Fibroblast of upper back skin (primary cell): Measurements from ENCODE around the gene SMIM34.
"Not testable (repeated sequence)": the region's sequence is repeated elsewhere in the genome, so short reads cannot be mapped to it uniquely, and the experiment has no call there.

Experiments
- DNase-seq: peaks from one replicate; pipeline ENCODE4 v3.0.0-alpha.2; 2013

Gene SMIM34

GRCh38 chr21:34423805-34424204, at the start of gene SMIM34:
TSS of gene SMIM34 (minus strand) at chr21:34423951. CDS start at chr21:34423839, 112 bp downstream.
- not testable (repeated sequence) for DNase-seq

GRCh38 chr21:34467333-34467732, 43.6 kb upstream of the SMIM34 start:
- DNase-seq, result not testable (repeated sequence)

- not testable (repeated sequence) for DNase-seq
Measured at GRCh38 chr21:34459426-34459825, 35.7 kb upstream of the SMIM34 start.

GRCh38 chr21:34458266-34458665, 34.5 kb upstream of the SMIM34 start:
- DNase-seq, result not testable (repeated sequence)

GRCh38 chr21:34456180-34456579, 32.4 kb upstream of the SMIM34 start:
- DNase-seq, result not testable (repeated sequence)

GRCh38 chr21:34455628-34456027, 31.9 kb upstream of the SMIM34 start:
- not testable (repeated sequence) for DNase-seq

GRCh38 chr21:34447018-34447417, 23.3 kb upstream of the SMIM34 start:
- not testable (repeated sequence) for DNase-seq

GRCh38 chr21:34443486-34443885, 19.7 kb upstream of the SMIM34 start:
- not testable (repeated sequence) for DNase-seq

- DNase-seq, result not testable (repeated sequence)
Measured at GRCh38 chr21:34429710-34430109, 6.0 kb upstream of the SMIM34 start.

GRCh38 chr21:34428441-34428840, 4.7 kb upstream of the SMIM34 start:
- DNase-seq, result not testable (repeated sequence)

GRCh38 chr21:34427339-34427738, 3.6 kb upstream of the SMIM34 start:
- not testable (repeated sequence) for DNase-seq

- DNase-seq, result not testable (repeated sequence)
Measured at GRCh38 chr21:34417448-34418077, 6.2 kb downstream of the SMIM34 start.

- DNase-seq, result not testable (repeated sequence)
Measured at GRCh38 chr21:34407294-34407693, 16.5 kb downstream of the SMIM34 start.

- not testable (repeated sequence) for DNase-seq
Measured at GRCh38 chr21:34406676-34407075, 17.1 kb downstream of the SMIM34 start.

GRCh38 chr21:34406102-34406501, 17.6 kb downstream of the SMIM34 start:
- not testable (repeated sequence) for DNase-seq

- not testable (repeated sequence) for DNase-seq
Measured at GRCh38 chr21:34405686-34406085, 18.1 kb downstream of the SMIM34 start.

- DNase-seq, result not testable (repeated sequence)
Measured at GRCh38 chr21:34404742-34405141, 19.0 kb downstream of the SMIM34 start.

GRCh38 chr21:34400522-34400921, 23.2 kb downstream of the SMIM34 start:
- DNase-seq, result not testable (repeated sequence)

GRCh38 chr21:34383724-34384415, 39.9 kb downstream of the SMIM34 start:
- not testable (repeated sequence) for DNase-seq

- DNase-seq, result not testable (repeated sequence)
Measured at GRCh38 chr21:34383138-34383537, 40.6 kb downstream of the SMIM34 start.

- not testable (repeated sequence) for DNase-seq
Measured at GRCh38 chr21:34375619-34375972, 48.2 kb downstream of the SMIM34 start.

- DNase-seq, result not testable (repeated sequence)
Measured at GRCh38 chr21:34374940-34375618, 48.7 kb downstream of the SMIM34 start, which contains the start of gene SMIM11. TSS of gene SMIM11 (plus strand) at chr21:34375507. CDS start at chr21:34379505, 3,998 bp downstream.

GRCh38 chr21:34374462-34374861, 49.3 kb downstream of the SMIM34 start:
- not testable (repeated sequence) for DNase-seq
